Stomach (tissue), 9 donors: ENCODE data around the gene SGCA. TPM values are rescaled to one million over a fixed set of nuclear protein-coding genes. Genes with fewer than 3 reads are reported as not detected.

Experiments used
- DNase-seq, 2 donors: peaks; one replicate each; pipeline versions ENCODE4 v3.0.0 to v3.0.0-alpha.2; 2013 to 2019
- H3K27ac ChIP-seq, 5 donors: fragments of 200-600 bp in 4 of 5; sonication (generic) in 4 of 5; one replicate each; pipeline ENCODE4 v1.5.1; 2013 to 2019; ENCODE audit warnings: mild to moderate bottlenecking in 1 of 5, moderate library complexity in 1 of 5
- H3K27me3 ChIP-seq, 3 donors: fragments of 200-600 bp; sonication (generic); one replicate each; pipeline ENCODE4 v1.5.1; 2017 to 2019; ENCODE audit warnings: mixed run types in 1 of 3
- H3K36me3 ChIP-seq, 4 donors: fragments of 200-600 bp; sonication (generic); 1 replicate in 3 of 4; 2 replicates in 1 of 4; pipeline ENCODE4 v1.5.1; 2016 to 2019
- H3K4me1 ChIP-seq, 4 donors: fragments of 200-600 bp; sonication (generic); one replicate each; pipeline ENCODE4 v1.5.1; 2016 to 2019
- H3K4me3 ChIP-seq, 4 donors: fragments of 200-600 bp; sonication (generic) in 3 of 4; one replicate each; pipeline ENCODE4 v1.5.1; 2016 to 2019; ENCODE audit warnings: mild to moderate bottlenecking in 1 of 4
- H3K9me3 ChIP-seq, 4 donors: fragments of 200-600 bp; sonication (generic); one replicate each; pipeline ENCODE4 v1.5.1; 2016 to 2019
- EP300 ChIP-seq: sonication (generic); formaldehyde crosslinking; IDR thresholded peaks from one replicate; pipeline ENCODE4 v1.6.1; 2017; ENCODE audit warnings: antibody characterized with exemption
- POLR2A ChIP-seq, 4 donors: fragments of 450-650 bp; IDR thresholded peaks; one replicate each; pipeline ENCODE4 v1.6.1; 2016; ENCODE audit warnings: antibody characterized with exemption in 4 of 4, control low read depth in 2 of 4, mild to moderate bottlenecking in 1 of 4, moderate library complexity in 1 of 4
- POLR2AphosphoS5 ChIP-seq, 3 donors: sonication (generic); formaldehyde crosslinking; IDR thresholded peaks; one replicate each; pipeline ENCODE4 v1.6.1; 2016; ENCODE audit warnings: antibody characterized with exemption in 3 of 3
- WGBS, 5 donors: extraction: QIAGEN DNeasy Blood & Tissue Kit in 3 of 5; methylation state at CpG; one replicate each; pipeline versions ENCODE4 v1.1.5 to v1.1.7; 2013 to 2018; 5-methylcytosine and 5-hydroxymethylcytosine counted together
- intact Hi-C: fragments of 100-400 bp; cut with DNase I; formaldehyde crosslinking; loops from one replicate; pipeline ENCODE4 v1.15.1; 2023; ENCODE audit warnings: low total_unique reads
- polyA plus RNA-seq, 3 donors: library from polyadenylated mRNA; stranded (reverse); fragments of 200-250 nt; gene quantifications; one replicate each; pipeline ENCODE4 v1.2.3, GENCODE V29; 2013
- total RNA-seq, 5 donors: library from RNA; depleted of rRNA; stranded (reverse); fragments of >200 nt; gene quantifications; one replicate each; pipeline versions ENCODE4 v1.1.0 to v1.2.3, GENCODE V29; 2014 to 2016
- TF ChIP-seq, protein P1 (sequence below), 7 experiments: fragments of 450-650 bp in 4 of 7; fragments of 200-600 bp in 3 of 7; sonication (generic) in 3 of 7; IDR thresholded peaks; one replicate each; pipeline ENCODE4 v1.5.1; 2016 to 2019; ENCODE audit warnings: antibody characterized with exemption in 7 of 7, control low read depth in 2 of 7, mild to moderate bottlenecking in 1 of 7
- donor health status: healthy with polysubstance abuse.
- donor health status: Bipolar disorder and iron deficiency.
- donor health status: healthy.

The SGCA gene
- total and polyA plus RNA-seq, 8 donors: 5.4 to 89.3 (median 15.1) TPM

- H3K4me1 ChIP-seq: peaks cover 9 to 37% (median 26%) of the 10 kb centered on the region in 4 donors
- 58 to 72% (median 65%) methylated on average over 12 of the region's 12 CpGs for WGBS, 5 donors
- TF ChIP-seq, protein P1, sequence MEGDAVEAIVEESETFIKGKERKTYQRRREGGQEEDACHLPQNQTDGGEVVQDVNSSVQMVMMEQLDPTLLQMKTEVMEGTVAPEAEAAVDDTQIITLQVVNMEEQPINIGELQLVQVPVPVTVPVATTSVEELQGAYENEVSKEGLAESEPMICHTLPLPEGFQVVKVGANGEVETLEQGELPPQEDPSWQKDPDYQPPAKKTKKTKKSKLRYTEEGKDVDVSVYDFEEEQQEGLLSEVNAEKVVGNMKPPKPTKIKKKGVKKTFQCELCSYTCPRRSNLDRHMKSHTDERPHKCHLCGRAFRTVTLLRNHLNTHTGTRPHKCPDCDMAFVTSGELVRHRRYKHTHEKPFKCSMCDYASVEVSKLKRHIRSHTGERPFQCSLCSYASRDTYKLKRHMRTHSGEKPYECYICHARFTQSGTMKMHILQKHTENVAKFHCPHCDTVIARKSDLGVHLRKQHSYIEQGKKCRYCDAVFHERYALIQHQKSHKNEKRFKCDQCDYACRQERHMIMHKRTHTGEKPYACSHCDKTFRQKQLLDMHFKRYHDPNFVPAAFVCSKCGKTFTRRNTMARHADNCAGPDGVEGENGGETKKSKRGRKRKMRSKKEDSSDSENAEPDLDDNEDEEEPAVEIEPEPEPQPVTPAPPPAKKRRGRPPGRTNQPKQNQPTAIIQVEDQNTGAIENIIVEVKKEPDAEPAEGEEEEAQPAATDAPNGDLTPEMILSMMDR (IDR thresholded peaks at IDR 0.05): no peak
- TF ChIP-seq POLR2A (IDR thresholded peaks at IDR 0.05) (no peak), POLR2AphosphoS5 (IDR thresholded peaks at IDR 0.05) (no peak), EP300 (no peak)
Observed at GRCh38 chr17:50183421-50183994, 17.7 kb downstream of the SGCA start.

DNA sequence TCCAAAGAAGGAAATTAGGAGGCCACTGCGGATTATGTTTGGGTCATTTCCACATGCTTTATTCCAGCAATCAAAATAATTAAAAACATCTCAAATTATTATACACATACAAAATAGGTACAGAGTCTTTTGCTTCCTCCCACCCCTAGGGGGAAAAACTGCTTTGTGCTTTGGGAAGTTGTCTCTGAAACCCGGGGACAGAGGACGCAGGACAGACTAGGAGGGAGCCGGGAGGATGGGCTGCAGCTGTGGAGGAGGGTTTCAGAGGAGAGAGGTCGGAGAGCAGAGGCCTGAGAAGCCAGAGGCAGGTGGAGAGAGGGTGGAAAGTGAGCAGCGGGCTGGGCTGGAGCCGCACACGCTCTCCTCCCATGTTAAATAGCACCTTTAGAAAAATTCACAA lies 18.3 kb downstream of the SGCA start:
- peaks cover 33 to 45% (median 43%) of the 10 kb centered on the region in 4 donors for H3K36me3 ChIP-seq
- no peaks in the 10 kb centered on the region for H3K27me3 ChIP-seq
- TF ChIP-seq EP300 (no peak), POLR2A (IDR thresholded peaks at IDR 0.05) (no peak), POLR2AphosphoS5 (IDR thresholded peaks at IDR 0.05) (no peak)
- TF ChIP-seq, protein P1 (IDR thresholded peaks at IDR 0.05): no peak
- no peak for DNase-seq
- H3K4me3 ChIP-seq: peak overlapping the region in 2 of 4 donors; percentile 4 to 16
- peaks cover 5 to 33% (median 22%) of the 10 kb centered on the region in 4 donors for H3K4me1 ChIP-seq
- no peaks in the 10 kb centered on the region for H3K9me3 ChIP-seq
- H3K27ac ChIP-seq: peak overlapping the region in 4 of 5 donors; percentile 59 to 80 (median 78)
- intact Hi-C loops: no loop called here
- 40 to 59% (median 54%) methylated on average over 8 of the region's 8 CpGs for WGBS, 5 donors

More at GRCh38 chr17:50183421-50183994, 17.7 kb downstream of the SGCA start:
- H3K4me3 ChIP-seq: peak overlapping the region in 2 of 4 donors; percentile 4 to 16
- H3K27me3 ChIP-seq: no peaks in the 10 kb centered on the region
- peaks cover 28 to 40% (median 37%) of the 10 kb centered on the region in 4 donors for H3K36me3 ChIP-seq
- no peak for DNase-seq
- intact Hi-C loops: no loop called here
- H3K9me3 ChIP-seq: no peaks in the 10 kb centered on the region
- peak overlapping the region in 4 of 5 donors; percentile 59 to 80 (median 78) for H3K27ac ChIP-seq

DNA sequence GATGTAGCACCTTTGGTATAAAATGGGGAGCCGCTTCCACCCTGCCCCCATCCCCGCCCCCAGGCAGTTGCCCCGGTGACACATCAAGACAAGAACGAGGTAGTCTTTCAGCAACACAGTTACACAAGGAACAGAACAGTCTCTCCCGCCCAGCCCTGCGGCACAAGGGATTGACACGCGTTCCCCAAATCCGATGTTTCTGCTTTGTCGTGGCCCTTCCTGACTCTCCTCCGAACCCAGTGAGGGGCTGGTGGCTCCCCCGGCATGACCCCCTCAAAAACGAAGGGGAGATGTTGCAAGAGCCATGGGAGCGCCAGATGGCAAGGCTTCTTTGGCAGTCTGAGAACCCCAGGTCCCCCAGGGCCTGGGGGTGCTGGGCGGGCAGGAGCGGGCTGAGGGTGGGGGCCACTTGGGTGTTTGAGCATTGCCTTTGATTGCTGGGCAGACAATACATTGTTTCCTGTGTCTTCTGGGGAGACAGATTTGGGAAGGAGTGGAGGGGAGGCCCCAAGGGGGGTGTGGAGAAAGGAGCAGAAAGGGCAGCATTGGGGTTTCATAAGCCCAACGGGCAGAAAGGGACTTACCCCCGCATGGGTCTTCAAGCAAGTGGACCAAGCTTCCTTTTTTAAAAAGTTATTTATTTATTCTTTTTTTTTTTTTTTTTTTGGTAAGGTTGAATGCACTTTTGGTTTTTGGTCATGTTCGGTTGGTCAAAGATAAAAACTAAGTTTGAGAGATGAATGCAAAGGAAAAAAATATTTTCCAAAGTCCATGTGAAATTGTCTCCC lies 19.0 kb downstream of the SGCA start:
- H3K36me3 ChIP-seq: peaks cover 41 to 53% (median 50%) of the 10 kb centered on the region in 4 donors
- H3K4me1 ChIP-seq: peaks cover 5 to 36% (median 23%) of the 10 kb centered on the region in 4 donors
- no peak overlapping the region for H3K4me3 ChIP-seq
- intact Hi-C loops: no loop called here
- no peaks in the 10 kb centered on the region for H3K9me3 ChIP-seq
- no peak for DNase-seq
- WGBS, 5 donors: 58 to 68% (median 66%) methylated on average over 19 of the region's 19 CpGs
- peak overlapping the region in 4 of 5 donors; percentile 22 to 80 (median 78) for H3K27ac ChIP-seq
- TF ChIP-seq, protein P1 (IDR thresholded peaks at IDR 0.05): no peak
- peak; percentile 28 to 44 (median 41) for TF ChIP-seq POLR2AphosphoS5 (IDR thresholded peaks at IDR 0.05)
- H3K27me3 ChIP-seq: no peaks in the 10 kb centered on the region

- 61 to 87% (median 86%) methylated on average over 18 to 31 of the region's 31 CpGs for WGBS, 5 donors
- intact Hi-C loops: no loop called here
- DNase-seq: no peak
- Histone ChIP-seq H3K36me3 (peaks cover 50 to 63% (median 60%) of the 10 kb centered on the region in 4 donors), H3K4me1 (peaks cover 5 to 36% (median 23%) of the 10 kb centered on the region in 4 donors), H3K4me3 (no peak overlapping the region), H3K9me3 (no peaks in the 10 kb centered on the region), H3K27me3 (no peaks in the 10 kb centered on the region), H3K27ac (peak overlapping the region in 3 of 5 donors; percentile 78 to 80 (median 79))
- TF ChIP-seq, protein P1 (IDR thresholded peaks at IDR 0.05): no peak
- TF ChIP-seq POLR2AphosphoS5 (IDR thresholded peaks at IDR 0.05) (no peak), POLR2A (IDR thresholded peaks at IDR 0.05) (no peak), EP300 (no peak)
Observed at GRCh38 chr17:50185631-50186471, 20.0 kb downstream of the SGCA start.
